GM19438 (cell line): ENCODE data around the gene KCNQ4.
A peak's percentile ranks its signal among the peaks of the same experiment; 100 is the strongest.

Experiments
- ATAC-seq: cut with Tn5 transposase; IDR thresholded peaks from one replicate; pipeline ENCODE4 v1.9.1; 2021; ENCODE audit warnings: low read depth; ENCODE audit not compliant: unreplicated experiment

KCNQ4 gene

DNA sequence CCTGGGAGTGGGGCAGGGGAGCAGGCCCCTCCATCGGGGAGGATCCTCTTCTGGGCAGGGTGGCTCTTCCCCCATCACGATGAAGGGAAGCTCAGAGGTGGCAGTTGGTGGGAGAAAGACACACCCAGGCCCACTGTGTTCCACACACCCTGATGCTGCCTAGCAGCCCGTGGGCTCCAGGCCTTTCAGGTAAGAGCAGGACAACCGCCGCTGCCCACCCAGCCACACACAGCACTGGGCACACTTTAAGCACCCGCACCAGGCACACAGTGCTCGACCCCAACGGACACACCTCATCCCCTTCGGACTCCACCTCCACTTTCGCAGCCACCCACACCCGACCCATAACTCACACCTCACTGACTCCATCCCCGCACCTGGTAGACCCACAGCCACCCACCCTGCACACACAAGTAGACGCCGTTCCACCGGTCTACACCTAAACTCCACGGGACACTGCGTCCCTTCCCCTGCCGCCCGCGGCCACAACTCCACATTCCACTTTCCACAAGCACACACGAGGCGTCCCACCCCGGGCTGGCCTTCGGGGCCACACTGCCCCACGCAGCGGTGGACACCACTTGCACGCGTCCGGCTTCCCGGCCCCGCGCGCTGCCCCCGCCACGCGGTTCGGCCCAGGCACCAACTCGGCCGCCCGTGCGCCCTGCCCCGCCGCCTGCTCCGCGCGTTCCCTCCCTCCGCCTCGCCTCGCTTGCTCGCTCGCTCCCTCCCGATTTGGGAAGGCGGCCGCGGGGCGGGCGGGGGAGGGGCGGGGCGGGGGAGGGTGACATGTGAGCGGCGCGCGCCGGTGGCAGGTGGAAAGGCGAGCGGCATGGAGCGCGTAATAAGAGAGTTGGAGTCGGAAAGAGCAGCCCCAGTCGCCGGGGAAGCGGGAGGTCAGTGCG, at the start of gene KCNQ4:
TSS of gene KCNQ4 (plus strand) at position 787 of the 905 bp plus-strand sequence. CDS start 307 bp downstream, outside the sequence.
- no peak for ATAC-seq

DNA sequence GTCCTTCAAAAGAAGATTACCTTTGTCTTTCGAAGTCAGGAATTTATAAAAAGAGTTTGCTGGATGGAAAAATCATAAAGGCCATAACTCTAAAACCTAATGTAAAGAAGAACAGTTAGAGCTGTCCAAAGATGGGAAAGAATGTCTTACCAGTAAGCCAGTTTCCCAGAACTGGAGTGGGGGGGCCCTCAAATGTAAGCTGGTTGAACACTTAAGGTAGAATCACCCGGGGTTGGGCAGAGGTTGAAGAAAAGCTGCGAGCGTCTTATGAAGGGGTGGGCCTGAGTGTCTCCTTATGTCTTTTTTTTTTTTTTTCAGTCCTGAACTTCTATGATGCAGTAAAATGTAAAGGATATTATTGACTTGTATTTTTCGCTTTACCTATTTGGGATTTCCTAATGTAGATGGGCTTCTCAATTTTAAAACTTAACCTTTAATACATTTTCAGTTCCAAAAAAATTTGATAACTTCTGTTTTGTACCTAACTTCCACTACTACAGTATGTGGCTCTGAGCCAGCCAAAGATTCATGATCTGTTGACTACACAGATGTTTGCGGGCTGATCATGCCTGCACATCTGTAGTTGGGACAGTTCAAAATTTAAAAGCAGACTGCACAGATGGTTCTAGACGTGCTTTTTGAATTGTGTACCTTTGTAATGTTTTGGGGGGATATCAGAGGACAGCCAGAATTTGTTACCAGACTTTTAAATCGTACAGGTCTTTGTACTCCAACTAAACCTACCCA, 48.5 kb upstream of the KCNQ4 start:
- no peak for ATAC-seq

DNA sequence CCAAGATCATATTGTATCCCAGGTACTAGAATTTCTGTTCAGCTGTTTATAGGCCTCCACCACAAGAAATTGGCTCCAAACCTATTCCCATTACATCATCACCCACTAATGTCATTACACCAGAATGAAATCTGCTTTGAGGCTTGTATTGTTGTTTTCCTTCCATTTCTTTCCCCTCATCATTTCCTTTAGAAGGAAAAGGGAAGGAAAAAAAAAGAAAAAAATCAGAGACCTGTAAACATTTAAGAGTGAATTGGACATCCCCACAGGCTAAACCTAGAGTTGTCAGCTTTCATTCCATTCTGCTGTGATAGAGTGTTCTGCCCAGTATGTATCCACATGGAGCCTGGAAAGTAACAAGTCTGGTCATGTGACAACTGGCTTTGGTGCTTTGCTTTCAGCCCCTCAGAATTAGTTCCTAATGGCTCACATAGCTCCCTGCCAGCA, 47.5 kb upstream of the KCNQ4 start:
- no peak for ATAC-seq

DNA sequence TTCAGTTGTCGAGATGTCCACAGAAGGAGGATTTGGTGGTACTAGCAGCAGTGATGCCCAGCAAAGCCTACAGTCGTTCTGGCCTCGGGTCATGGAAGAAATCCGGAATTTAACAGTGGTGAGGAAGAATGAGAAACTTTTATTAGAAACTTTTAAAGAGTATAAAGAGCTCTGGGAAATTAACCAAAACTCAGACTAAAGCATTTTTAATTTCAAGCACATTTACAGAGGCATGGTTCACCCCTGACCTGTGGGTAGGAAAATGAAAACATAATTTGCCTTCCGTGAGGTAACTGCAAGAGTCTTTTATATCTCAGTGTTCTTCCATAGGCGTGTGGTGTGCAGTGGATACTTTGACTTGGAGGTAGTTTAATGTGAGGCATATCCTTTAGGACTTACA, 44.8 kb upstream of the KCNQ4 start:
- ATAC-seq = no peak

DNA sequence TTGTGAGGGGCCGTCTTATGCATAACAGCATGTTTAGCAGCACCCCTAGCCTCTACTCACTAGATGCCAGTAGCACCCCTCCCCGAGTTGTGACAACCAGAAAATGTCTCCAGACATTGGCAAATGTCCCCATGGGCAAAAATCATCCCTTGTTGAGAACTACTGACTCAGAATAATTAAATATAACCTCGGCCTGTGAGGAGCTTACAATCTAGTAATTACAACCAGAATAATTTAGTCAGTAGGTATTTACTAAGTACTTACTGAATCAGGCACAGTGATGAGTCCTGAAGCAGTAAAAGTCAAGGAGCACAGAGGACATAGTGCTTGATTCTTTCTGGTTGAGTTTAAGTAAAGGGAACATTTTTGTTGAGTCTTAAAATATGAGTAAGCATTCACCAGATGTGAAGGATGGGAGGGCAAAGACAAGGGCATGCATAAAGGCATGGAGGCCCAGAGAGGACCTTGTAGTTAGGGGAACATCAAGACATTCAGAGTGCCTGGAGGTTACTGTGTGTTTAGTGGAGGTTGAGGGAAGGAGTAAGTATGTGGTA, 44.1 kb upstream of the KCNQ4 start:
- no peak for ATAC-seq

DNA sequence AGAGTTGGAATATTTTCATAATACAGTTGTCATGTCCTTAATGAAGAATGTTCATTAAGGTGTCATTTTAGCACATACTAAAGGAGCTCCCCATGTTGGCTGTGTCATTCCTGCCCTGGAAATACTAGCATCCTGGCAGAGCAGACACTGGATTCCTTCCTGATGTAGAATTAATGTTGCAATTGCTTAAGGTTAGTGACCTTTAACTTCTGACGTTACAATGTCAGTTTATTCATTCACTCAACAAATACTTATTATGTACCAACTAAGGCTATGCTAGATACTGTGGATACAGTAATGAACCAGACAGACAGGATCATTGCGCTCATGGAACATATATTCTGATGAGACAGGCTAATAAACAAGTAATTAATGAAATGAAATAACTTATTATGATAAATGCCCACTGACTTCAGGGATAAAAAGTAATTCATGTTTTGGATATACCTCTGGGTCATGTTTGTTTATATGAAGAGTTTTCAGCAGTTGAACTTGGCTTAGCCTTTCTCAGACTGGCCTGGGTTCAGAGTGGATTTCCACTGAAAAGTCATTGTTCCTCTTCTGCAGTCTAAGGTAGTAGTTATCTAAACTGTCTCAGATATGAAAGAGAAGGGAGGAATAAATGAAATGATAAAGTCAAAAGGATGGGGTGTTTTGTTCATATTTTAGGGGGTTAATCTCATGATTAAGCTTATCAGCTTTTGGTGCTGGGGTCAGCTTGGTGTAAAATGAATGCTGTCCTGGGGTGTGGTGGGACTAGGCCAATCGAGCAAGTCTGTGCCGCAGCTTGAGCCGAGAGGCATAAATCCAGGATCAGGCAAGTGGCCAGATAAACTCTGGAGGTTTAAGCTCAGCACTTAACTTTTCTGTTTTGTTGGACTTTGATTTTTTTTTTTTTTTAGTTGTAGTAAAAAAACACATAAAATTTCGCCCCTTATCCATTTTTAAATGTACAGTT, 43.3 kb upstream of the KCNQ4 start:
- no peak for ATAC-seq

DNA sequence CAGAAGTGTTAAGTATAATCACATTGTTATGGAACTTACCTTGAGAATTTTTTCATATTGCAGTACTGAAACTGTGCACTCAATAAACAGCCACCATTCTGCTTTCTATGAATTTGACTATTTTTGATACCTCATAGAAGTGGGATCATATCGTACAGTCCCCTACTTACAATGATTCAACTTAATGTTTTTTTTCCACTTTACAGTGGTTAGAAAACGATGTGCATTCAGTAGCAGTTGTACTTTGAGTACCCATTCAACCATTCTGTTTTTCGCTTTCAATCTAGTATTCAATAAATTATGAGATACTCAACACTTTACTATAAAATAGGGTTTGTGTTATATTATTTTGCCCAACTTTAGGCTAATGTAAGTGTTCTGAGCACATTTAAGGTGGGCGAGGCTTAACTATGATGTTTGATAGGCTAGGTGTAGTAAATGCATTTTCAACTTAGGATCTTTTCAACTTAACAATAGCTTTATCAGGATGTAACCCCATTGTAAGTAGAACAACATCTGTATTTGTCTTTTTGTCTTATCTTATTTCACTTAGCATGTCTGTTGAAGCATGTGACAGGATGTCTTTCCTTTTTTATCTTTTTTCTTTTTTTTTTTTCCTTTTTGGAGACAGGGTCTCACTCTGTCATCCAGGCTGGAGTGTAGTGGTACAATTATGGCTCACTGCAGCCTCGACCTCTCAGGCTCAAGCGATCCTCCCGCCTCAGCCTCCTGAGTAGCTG, 42.4 kb upstream of the KCNQ4 start:
- no peak for ATAC-seq

DNA sequence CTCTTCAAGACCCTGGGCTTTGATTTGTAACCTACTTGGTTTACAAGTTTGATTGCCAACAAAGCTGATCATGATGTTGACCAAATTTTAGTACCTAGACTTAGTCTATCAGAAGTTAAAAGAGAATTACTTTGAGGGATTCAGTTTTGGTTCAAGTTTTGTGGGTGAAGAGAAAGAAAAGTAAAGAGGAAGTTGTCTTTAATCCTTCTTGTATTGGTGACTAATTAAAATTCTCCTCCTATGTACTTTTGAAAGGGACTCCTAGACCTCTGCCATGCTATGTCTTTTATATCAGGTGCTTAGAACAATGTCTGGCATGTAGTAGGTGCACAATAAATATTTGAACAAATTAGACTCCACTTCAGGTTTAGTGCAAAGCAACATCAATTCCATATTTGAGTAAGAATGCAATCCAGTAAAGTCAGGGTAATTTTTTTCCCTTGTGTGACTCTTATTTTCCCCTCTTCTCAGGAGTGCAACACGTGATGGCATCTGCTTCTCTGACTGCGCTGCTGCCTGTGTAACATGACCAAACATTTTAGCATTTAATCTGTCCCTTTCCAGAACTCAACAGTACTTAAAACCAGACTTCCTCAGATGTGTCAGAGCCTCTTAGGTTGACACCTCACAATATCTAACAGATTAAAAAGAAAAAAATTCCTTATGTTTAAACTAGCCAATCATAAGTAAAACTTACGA, 41.1 kb upstream of the KCNQ4 start:
- ATAC-seq = no peak

DNA sequence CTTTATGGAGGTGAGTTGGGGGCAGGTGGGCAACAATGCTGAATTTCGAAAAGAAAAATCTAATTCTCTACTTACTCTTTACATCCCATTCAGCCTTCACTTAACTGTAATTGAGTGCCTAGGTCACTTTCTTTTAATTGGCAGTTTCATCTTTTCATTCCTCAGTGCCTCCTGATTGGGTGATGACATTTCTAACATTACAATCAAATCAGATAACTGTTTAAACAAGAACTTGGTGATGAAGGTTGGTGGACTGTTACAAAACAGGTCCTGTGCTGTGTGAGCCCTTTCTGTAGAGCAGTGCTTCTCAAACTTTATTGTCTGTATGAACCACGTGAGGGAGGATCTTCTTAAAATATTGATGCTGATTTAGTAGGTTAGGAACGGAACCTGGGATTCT, 40.1 kb upstream of the KCNQ4 start:
- no peak for ATAC-seq

DNA sequence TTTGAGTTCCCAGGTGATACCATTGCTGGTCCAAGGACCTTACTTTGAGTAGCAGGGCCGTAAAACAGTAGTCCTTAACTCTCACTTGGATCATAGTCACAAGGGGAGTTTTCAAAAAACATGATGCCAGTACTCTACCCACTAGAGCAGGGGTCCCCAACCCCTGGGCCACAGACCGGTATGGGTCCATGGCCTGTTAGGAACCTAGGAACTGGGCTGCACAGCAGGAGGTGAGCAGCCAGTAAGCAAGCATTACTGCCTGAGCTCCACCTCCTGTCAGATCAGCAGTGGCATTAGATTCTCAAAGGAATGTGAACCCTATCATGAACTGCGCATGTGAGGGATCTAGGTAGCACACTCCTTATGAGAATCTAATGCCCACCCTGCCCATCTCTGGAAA, 39.7 kb upstream of the KCNQ4 start:
- ATAC-seq = no peak

DNA sequence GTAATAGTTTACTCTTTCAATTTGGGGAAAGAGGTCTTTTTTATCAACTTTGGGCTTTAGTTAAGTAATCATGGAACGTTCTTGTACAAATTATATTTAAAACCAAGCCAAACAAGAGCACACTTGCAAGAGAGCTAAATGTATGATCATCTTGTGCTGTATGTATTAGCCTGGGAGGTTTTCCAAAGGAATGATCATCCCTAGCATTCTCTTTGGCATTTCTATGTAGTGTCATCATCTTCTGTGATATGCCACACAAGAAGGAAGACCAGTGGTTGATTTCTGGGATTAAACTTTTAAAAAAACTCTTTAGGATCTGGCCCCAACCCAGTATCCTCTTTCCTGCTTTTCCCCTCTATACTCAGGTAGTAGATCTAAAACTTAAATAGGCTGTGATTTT, 38.4 kb upstream of the KCNQ4 start:
- no peak for ATAC-seq

DNA sequence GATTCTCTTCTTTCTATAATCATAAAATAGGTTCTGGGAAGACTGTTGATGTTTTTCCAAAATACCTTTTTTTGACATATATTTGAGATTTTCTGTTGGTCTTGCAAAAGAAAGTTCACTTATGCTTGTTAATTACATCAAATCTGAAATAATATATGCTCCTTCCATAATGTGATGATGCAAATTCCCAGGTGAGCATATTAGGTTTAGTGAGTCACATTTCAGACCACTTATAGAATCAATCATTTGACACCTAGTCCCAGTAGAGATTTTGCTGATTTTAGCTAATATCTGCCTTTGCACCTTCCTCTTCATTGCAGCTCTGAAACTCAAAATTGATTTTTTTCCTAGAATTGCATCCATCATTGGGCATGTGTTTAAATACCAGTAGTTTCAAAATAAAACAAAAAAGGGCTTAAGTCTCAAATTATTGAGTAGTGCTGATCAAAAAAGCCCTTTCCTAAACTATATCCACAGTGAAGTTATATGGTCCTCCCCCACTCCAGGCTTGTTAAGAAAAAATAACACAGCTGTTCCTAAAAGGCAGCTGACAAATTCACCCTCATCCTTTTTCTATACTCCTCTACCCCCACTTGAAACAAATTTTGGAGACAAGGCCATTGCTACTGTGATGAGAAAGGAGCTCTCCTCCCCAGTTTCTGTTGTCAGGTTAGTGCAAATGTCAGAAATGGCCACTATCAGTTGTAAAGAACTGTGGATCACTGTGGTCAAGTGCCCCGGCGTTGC, 37.1 kb upstream of the KCNQ4 start:
- no peak for ATAC-seq

DNA sequence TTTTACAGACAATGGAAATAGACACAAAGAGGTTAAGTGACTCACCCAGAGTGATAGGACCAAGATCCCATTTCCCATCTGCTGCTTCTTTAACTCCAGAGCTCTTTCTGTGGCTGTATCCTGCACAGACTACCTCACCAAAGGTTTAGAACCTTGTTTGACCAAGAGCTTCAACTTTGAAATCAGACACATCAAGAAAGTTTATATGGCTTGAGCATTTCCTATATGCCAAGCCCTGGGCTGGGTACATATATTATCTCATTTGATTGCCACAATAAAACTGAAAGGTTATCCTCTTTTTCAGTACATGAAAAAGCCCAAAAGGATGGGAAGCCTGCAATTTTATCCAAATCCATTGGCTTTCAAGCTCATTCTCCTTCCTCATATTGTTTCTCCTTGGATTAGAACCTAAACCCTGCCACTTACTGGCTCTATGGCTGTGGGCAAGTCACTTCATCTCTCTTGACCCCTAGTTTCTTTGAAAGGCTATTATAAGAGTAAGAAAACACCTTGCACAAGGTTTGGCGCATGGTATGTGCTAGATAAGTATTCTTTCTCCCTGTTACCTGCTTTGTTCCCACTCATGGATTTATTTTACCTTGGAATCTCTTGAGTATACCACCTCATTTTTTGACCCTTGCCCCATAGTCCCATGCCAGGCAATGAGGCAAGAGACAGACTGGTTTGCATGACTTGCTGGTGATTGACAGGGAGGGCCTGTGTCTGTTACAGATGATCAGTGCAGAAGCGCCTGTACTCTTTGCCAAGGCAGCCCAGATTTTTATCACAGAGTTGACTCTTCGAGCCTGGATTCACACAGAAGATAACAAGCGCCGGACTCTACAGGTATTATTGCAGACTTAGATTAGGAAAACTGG, 34.5 kb upstream of the KCNQ4 start:
- ATAC-seq = no peak

DNA sequence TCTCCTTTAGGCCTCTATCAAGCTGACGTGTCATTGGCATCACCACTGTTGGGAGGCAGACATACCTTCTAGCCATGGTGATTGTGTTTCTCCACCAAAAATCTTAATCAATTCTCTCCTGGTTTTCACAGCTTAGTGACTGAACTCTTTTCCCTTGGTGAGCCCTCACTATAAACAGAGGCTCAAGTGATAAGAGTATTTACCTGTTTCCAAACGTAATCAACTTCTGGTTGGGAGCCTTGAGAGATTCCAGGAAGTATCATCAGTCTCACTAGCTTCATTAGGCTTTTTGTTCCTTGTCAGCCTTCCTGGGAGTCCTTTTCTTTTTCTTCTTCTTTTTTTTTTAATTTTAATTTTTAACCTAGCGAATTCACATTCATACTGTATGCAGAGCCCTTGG, 33.8 kb upstream of the KCNQ4 start:
- ATAC-seq = no peak

DNA sequence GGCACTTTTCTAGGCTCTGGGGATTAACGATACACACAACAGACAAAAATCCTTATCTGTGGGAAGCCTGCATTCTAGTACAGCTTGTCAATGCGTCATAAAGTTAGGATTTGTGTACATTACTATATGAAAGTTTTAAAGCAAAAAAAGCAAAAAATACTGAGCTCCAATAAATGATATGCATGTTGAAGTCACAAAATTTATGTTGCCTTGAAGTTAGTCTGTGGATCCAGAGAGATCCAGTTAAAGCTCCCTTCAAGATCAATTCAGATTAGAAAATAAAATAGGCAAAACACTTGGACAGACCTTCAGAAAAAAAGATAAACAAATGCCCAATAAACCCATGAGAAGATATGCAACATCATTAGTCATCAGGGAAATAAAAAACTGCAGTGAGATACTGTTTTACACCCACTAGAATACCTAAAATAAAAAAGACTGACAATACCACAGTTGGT, 33.1 kb upstream of the KCNQ4 start:
- no peak for ATAC-seq

DNA sequence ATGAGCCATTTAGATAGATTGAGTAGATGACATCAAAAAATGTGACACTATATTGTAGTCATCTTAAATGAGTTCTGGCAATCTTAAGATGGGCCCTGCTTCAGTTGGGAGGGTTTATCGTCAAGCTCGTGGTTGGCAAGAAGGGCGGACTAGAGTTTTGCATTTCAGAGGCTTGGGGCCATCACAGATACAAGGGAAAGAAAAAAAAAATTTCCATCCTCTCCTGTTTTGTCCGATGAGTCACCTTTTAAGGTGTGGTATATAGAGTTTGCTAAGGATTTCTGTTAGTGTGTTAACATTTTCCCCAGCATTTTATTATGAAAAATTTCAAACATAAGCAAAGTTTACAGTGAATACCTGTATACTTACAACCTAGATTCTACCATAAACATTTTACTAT, 31.8 kb upstream of the KCNQ4 start:
- no peak for ATAC-seq

DNA sequence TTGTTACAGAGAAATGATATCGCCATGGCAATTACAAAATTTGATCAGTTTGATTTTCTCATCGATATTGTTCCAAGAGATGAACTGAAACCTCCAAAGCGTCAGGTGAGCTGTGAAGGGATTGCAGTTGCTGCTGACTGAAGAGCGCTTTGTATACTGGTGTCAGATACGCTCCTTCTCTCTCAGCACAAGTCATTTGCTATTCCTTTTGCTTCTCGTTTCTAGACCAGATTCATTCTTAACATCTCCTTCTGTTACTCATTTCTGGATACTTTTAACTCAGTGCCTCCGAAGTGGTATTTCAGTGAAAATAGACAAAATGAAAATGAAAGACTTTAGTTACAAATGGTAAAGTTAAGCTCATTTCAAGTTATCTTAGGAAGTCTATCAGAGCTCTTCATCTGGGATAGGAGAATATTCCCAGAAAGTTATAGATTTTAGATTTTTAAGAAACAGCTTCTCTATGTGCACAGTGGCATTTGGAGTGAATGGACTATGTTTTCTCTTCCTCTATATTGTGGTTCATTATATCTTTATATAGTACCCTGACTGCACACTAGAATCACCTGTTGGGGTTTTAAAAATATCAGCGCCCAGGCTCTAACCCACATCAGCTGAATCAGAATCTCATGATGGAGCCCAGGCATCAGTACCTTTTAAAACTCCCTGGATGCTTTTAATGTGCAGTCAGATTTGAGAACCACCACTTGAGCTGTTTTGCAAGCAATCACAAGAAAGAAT, 30.3 kb upstream of the KCNQ4 start:
- ATAC-seq = peak; percentile 72
